Fibroblast of lung (primary cell): ENCODE data around the gene BAAT. TPM values are rescaled to one million over a fixed set of nuclear protein-coding genes. Genes with fewer than 3 reads are reported as not detected.

Experiments
- DNase-seq, 2 donors: peaks; one replicate each; pipeline versions ENCODE4 v3.0.0 to v3.0.0-alpha.2; 2010; ENCODE audit warnings: low read depth in 2 of 2
- H2AFZ ChIP-seq: 2 replicates; pipeline ENCODE4 v1.5.1; 2012; ENCODE audit warnings: low read length, control low read depth, inconsistent platforms
- H3K27ac ChIP-seq: 2 replicates; pipeline ENCODE4 v1.5.1; 2011; ENCODE audit warnings: low read length, control low read depth; ENCODE audit not compliant: insufficient read depth
- H3K27me3 ChIP-seq: 2 replicates; pipeline ENCODE4 v1.5.1; 2011; ENCODE audit warnings: mild to moderate bottlenecking, low read length; ENCODE audit not compliant: control insufficient read depth, insufficient read depth
- H3K36me3 ChIP-seq: 2 replicates; pipeline ENCODE4 v1.5.1; 2011; ENCODE audit warnings: low read length; ENCODE audit not compliant: control insufficient read depth, insufficient read depth
- H3K4me1 ChIP-seq: 2 replicates; pipeline ENCODE4 v1.5.1; 2011; ENCODE audit warnings: low read length; ENCODE audit not compliant: control insufficient read depth, insufficient read depth; ENCODE audit errors: extremely low read depth
- H3K4me2 ChIP-seq: 2 replicates; pipeline ENCODE4 v1.5.1; 2011; ENCODE audit warnings: low read length, control low read depth; ENCODE audit not compliant: insufficient read depth; ENCODE audit errors: extremely low read depth
- H3K4me3 ChIP-seq, 4 experiments: fragments of 200-600 bp in 1 of 4; sonication (generic) in 1 of 4; replicated peaks in 1 of 4; 2 replicates each; pipeline ENCODE4 v1.5.1; 2011 to 2016; ENCODE audit warnings: low read length in 4 of 4, low read depth in 3 of 4, mild to moderate bottlenecking in 3 of 4, control low read depth in 2 of 4, inconsistent platforms in 1 of 4, mixed read lengths in 1 of 4; ENCODE audit not compliant: insufficient read depth in 1 of 4; ENCODE audit errors: control extremely low read depth in 1 of 4
- H3K79me2 ChIP-seq: 2 replicates; pipeline ENCODE4 v1.5.1; 2012; ENCODE audit warnings: mild to moderate bottlenecking, low read length, inconsistent platforms; ENCODE audit not compliant: control insufficient read depth, insufficient read depth
- H3K9ac ChIP-seq: 2 replicates; pipeline ENCODE4 v1.5.1; 2011; ENCODE audit warnings: mild to moderate bottlenecking, low read length, control low read depth; ENCODE audit not compliant: insufficient read depth
- H3K9me3 ChIP-seq: 2 replicates; pipeline ENCODE4 v1.5.1; 2012; ENCODE audit warnings: low read depth, low read length; ENCODE audit not compliant: control insufficient read depth, insufficient read depth
- H4K20me1 ChIP-seq: 2 replicates; pipeline ENCODE4 v1.5.1; 2011; ENCODE audit warnings: low read length; ENCODE audit not compliant: control insufficient read depth, insufficient read depth; ENCODE audit errors: extremely low read depth
- CTCF ChIP-seq, 2 donors: IDR thresholded peaks in 1 of 2; conservative IDR thresholded peaks in 1 of 2; 1 replicate in 1 of 2; 2 replicates in 1 of 2; pipeline ENCODE4 v1.5.1; 2011 to 2012; ENCODE audit warnings: low read length in 2 of 2, control low read depth in 1 of 2, inconsistent platforms in 1 of 2, low read depth in 1 of 2, mild to moderate bottlenecking in 1 of 2
- EZH2 ChIP-seq: IDR thresholded peaks from 2 replicates; pipeline ENCODE4 v1.5.1; 2012; ENCODE audit warnings: low read length, control low read depth, mild to moderate bottlenecking; ENCODE audit errors: missing control alignments
- polyA plus RNA-seq, 2 donors: library from polyadenylated mRNA; depleted of rRNA in 1 of 2; stranded (reverse) in 1 of 2; unstranded in 1 of 2; fragments of >200 nt; gene quantifications; 2 replicates each; pipeline ENCODE4 v1.2.1, GENCODE V29; 2011 to 2012; ENCODE audit warnings: missing spikeins in 1 of 2
- total RNA-seq: library from RNA; depleted of rRNA; stranded (reverse); fragments of >200 nt; gene quantifications from 2 replicates; pipeline ENCODE4 v1.2.1, GENCODE V29; 2014

BAAT gene
- total and polyA plus RNA-seq, 2 donors (not counting 1 experiment from before 2014, with no cell fraction given): 0.02 TPM; not detected in 1

- Histone ChIP-seq H3K9me3 (no peaks in the 10 kb centered on the region), H3K79me2 (peaks cover 60% of the 10 kb centered on the region), H3K9ac (peak within 1 kb of the TSS; percentile 86), H4K20me1 (no peaks in the 10 kb centered on the region), H3K27me3 (no peaks in the 10 kb centered on the region), H3K4me1 (peaks cover 4% of the 10 kb centered on the region), H3K4me2 (peak within 1 kb of the TSS; percentile 93), H3K27ac (peak within 1 kb of the TSS; percentile 97), H3K36me3 (peaks cover 5% of the 10 kb centered on the region), H2AFZ (peak within 1 kb of the TSS; percentile 99), H3K4me3 (peak within 1 kb of the TSS; percentile 77 to 95 (median 86))
- TF ChIP-seq CTCF (conservative IDR thresholded peaks at IDR 0.05 in 1 of 2, IDR thresholded peaks at IDR 0.05 in 1 of 2; ENCODE audit: low read depth in 1 of 2, low read length in 2 of 2): no peak
- no peak for TF ChIP-seq EZH2
- DNase-seq: peak; percentile 99
Measured at GRCh38 chr9:101398068-101398929, 13.5 kb upstream of the BAAT start, which contains the start of the genes MRPL50 and ZNF189. Gene MRPL50, minus strand, starts transcription at chr9:101398618. Its CDS starts 26 bp downstream, at chr9:101398592. Gene ZNF189, plus strand, starts transcription at chr9:101398851. Its CDS starts 306 bp downstream, at chr9:101399157.

DNA sequence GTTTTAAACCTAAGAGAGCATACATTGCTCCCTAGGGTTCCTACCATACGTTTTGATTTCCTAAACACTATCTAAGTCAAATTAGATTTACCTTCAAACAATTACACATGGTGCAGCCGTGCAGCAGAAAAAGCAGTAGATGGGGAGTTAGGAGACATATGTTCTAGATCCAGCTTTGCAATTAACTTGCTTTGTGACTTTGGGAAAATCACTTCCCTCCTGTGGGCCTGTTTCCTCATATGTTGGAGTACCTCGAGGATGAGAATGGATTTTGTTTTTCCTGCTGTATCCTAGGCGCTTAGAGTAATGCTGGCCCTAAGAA is 12.9 kb upstream of the BAAT start:
- Histone ChIP-seq H3K27me3 (no peaks in the 10 kb centered on the region), H3K27ac (peak overlapping the region; percentile 97), H3K4me1 (peaks cover 4% of the 10 kb centered on the region), H2AFZ (peak overlapping the region; percentile 99), H3K79me2 (peaks cover 66% of the 10 kb centered on the region), H4K20me1 (no peaks in the 10 kb centered on the region), H3K4me3 (peak overlapping the region; percentile 77 to 95 (median 86)), H3K4me2 (peak overlapping the region; percentile 88), H3K9me3 (no peaks in the 10 kb centered on the region), H3K36me3 (peaks cover 1% of the 10 kb centered on the region), H3K9ac (peak overlapping the region; percentile 86)
- TF ChIP-seq CTCF (conservative IDR thresholded peaks at IDR 0.05 in 1 of 2, IDR thresholded peaks at IDR 0.05 in 1 of 2; ENCODE audit: low read depth in 1 of 2, low read length in 2 of 2) (no peak), EZH2 (no peak)
- DNase-seq: peak in 1 of 2 donors; percentile 3

- H3K27me3 ChIP-seq: no peaks in the 10 kb centered on the region
- no peak for DNase-seq
Measured at GRCh38 chr9:101394687-101395086, 9.9 kb upstream of the BAAT start.

More at GRCh38 chr9:101394687-101395086, 9.9 kb upstream of the BAAT start:
- H3K4me2 ChIP-seq: no peak overlapping the region
- H3K9ac ChIP-seq: no peak overlapping the region
- no peak overlapping the region for H3K4me3 ChIP-seq
- no peak overlapping the region for H3K27ac ChIP-seq
- TF ChIP-seq CTCF (conservative IDR thresholded peaks at IDR 0.05 in 1 of 2, IDR thresholded peaks at IDR 0.05 in 1 of 2; ENCODE audit: low read depth in 1 of 2, low read length in 2 of 2) (no peak), EZH2 (no peak)
- H3K36me3 ChIP-seq: peaks cover 1% of the 10 kb centered on the region
- H2AFZ ChIP-seq: no peak overlapping the region
- H3K9me3 ChIP-seq: no peaks in the 10 kb centered on the region
- H4K20me1 ChIP-seq: no peaks in the 10 kb centered on the region
- no peaks in the 10 kb centered on the region for H3K4me1 ChIP-seq
- H3K79me2 ChIP-seq: peaks cover 68% of the 10 kb centered on the region
